Right hindlimb (tissue), 1 donor: Measurements from ENCODE around the gene MICA.
"Not testable (repeated sequence)": the region's sequence is repeated elsewhere in the genome, so short reads cannot be mapped to it uniquely, and the experiment has no call there.

Source experiments
- DNase-seq: peaks from one replicate; pipeline ENCODE4 v3.0.0-alpha.2; 2018

MICA gene

DNA sequence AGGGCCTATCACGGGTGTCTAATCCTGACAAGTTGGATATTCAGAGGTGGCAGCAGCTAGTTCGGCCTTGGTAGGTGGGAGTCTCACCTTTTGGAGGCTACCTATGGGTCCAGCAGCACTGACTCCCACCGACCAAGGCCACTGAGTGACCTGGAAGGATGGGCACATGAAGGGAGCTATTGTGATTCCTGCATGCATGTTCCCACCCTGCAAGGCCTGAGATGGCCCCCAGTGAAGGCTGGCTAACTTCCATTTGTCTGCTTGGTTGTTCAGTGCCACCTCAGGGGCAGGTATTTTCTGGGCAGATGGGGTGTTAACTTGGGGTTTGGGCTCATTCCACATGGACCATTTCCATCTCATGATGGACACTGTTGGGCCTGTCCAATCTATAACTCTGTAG lies 18.4 kb upstream of the MICA start:
- no peak for DNase-seq

DNA sequence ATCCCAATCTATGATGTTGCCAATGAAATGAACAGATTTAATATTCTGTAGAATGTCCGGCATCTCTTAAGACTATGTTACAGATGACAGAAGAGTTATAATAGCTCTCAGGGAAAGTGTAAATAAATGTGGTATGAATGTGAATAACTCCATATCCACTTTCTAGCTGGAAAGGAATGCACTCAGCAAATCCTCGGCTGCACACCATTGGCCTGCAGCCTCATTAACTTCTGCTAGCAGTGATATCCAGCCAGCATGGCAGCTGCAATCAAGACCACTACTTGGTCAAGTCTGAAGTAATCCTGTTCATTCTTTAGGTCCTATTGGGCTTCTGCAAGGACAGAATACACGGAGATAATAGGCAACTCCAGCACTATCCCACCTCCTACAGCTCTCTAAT lies 17.3 kb upstream of the MICA start:
- no peak for DNase-seq

DNA sequence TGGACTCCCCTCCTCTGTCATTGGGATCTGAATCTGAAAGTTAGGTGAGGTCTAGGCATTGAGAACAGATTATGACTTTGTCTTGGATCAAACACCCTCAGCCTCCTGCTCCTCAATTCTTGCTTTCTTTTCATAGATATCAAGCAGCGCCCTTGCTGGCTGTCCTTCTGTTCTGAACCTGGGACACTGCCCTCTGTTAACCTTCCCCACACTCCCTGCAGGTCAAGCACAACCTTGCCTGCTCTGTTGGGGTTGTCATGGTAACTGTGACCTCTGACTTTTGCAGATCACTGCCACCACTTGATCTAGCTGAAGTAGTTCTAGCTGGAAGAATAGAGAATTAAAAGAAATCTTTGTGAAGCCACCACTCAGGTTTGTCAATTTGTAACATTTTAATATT lies 16.4 kb upstream of the MICA start:
- no peak for DNase-seq

DNA sequence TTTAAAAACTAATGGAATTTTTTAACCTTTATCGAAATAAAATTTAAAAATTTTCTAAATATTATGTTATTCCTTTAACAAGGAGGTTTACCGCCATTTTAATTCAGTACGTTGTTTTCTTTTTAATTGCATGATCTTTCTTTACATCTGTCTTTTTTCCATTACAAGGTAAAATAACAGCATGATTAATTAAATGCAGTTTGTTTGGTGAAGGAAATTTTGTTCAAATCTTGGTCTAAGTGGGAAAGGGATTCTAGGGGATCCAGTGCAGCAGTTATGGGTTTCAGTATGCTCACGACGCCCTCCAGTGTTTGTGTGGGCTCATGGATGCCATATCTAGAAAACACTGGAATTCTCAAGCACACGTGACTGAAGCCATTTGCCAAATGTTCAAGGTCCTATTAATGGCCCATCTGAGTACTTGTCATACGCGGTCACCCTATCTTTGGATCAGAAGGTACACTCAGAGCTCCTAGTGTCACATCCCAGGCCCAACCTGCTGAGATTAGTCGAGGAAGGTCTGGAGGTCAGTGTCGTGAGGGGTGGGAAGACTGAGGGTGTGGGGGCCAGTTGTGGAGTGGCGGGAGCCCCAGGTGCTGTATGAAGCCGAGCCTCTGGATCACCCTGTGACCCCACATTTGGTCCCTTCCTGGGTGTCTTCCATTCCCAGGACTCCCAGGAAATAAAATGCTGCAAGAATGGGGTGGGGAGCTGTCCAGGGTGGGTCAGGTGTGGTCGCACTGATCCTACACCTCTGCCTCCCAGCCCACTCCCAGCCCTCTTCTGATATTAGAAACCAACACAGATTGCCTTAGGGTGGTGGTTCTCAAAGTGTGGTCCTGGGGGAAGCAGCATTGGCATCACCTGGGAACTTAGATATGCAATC lies 14.2 kb upstream of the MICA start:
- not testable (repeated sequence) for DNase-seq

DNA sequence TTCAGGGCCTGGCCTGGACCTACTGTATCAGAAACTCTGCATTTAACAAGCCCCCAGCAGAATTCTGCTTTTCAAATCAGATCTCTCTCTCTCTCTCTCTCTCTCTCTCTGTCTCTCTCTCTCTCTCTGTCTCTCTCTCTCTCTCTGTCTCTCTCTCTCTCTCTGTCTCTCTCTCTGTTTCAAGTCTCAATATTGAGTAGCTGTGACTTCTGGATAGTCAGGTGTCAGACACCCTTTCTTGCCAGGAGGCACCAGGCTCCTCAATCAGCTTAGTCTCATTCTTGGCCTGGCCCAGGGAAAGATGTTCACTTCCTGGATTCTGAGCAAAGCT lies 13.6 kb upstream of the MICA start:
- not testable (repeated sequence) for DNase-seq

DNA sequence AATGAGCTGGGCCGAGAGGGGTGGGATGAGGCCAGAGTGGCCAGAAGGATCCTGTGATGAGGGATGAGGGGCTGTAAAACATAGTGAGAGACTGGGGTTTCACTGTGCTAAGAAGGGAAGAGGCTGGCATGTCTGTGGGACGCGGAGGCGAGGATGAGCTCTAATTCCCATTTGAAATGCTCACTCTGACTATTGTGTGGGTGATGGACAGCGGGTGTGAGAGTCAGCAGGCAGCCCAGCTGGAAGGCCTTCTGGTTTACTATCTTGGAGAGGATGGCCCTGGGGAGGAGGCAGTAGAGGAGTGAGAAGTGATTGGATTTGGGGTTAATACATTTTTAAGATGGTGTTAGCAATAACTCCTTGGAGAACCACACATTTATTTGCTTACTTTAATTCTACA lies 9.5 kb upstream of the MICA start:
- DNase-seq = no peak

DNA sequence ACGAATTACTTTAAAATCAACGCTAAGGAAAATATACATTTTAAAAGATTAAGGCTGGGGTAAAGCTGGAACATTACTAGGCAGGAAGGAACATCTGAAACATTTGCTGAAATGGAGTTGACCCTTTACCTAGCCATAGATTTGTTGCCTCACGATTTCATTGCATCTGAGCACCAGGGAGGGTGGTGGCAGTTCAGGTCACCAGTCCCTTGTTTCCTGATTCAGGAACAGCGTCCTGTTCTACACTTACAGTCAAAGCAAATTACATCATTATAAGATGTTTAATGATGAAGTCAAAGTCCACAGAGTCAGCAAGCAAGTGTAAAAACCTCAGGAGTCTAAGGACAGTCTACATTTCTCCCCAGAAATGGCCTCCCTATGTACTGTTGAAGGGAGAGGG lies 9.0 kb upstream of the MICA start:
- DNase-seq = no peak

DNA sequence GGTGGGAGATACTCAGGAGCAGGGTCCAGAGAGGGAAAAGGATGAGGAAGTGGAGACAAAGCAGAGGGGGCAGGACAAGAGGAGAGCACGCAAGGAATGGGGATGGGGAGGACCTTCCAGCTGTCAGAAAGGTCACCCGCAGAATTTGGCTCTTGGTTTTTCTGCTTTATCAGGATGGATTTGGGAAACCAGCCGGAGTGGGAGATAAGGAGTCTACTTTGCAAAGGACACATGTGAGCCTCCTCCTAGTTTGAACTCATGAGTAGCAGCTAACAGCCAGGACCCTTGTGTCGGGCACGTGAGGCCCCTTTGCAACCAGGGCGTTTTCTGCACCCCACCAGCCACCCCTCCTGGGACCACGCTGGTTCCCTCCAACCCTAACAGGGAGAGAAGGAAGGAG lies 7.6 kb upstream of the MICA start:
- DNase-seq = no peak

DNA sequence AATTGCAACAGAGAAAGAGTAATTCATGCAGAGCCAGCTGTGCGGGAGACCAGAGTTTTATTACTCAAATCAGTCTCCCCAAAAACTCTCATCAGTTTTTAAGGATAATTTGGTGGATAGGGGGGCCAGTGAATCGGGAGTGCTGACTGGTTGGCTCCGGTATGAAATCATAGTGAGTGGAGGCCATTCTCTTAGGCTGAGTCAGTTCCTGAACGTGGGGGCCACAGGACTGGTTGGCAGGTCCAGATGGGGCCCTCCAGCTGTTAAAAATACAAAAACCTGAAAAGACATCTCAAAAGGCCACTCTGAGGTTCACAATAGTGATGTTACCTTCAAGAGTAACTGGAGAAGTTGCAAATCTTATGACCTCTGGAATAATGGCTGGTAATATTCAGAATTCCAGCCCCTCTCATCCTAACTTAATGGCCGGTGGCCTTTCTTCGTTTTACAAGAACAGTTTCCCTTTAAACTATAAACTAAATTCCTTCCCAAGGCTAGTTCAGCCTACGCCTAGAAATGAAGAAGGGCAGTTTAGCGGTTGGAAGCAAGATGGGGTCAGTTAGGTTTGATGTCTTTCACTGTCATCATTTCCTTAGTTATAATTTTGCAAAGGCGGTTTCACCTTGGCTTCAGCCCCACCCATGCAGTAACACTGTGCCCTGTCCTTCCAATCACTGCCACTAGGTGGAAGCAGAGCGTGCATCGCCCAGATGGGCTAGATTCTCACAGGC lies 6.8 kb upstream of the MICA start:
- DNase-seq = peak; percentile 83

DNA sequence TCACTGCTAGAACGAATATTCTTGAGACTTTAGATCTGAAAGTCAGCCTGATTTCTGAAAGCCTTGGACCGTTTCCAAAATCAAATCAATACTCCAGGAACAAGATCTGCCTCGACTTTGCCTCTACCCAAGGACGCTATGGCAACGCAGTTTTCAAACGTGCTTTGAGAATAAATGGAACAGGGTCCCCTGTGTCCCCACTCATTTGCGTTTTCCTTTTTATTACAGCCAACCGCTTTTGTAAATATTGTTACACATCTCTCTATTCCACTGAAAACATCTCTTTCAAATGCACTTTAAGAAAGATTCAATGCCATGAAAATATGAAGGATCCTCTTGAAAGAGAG lies 6.3 kb upstream of the MICA start:
- DNase-seq = not testable (repeated sequence)

DNA sequence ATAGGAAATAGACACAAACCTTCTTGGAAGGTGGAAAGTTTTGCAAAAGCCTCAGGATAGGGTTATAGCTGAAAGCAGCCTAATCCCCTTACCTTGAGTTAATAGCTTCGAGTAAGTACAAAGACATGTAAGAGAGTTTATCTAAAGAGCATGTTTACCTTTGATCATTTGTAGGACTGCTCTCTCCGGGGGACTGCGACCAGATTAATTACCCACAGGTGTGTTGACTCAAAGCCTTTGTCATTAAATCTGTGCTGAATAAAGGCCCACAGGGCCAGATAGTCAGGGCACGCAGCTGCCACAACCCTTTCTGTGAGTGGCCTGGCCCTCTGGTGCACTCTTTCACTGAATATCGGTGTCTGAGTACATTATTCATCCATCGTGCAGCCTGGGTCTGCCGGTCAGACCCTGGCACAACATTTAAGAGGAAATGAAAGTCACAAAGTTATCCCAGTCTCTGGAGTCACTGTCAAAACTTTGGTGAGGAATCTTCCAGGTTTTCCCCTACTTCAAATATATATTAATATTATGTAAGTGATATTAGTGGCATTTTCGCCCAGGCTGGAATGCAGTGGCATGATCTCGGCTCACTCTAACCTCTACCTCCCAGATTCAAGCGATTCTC lies 5.4 kb upstream of the MICA start:
- no peak for DNase-seq

DNA sequence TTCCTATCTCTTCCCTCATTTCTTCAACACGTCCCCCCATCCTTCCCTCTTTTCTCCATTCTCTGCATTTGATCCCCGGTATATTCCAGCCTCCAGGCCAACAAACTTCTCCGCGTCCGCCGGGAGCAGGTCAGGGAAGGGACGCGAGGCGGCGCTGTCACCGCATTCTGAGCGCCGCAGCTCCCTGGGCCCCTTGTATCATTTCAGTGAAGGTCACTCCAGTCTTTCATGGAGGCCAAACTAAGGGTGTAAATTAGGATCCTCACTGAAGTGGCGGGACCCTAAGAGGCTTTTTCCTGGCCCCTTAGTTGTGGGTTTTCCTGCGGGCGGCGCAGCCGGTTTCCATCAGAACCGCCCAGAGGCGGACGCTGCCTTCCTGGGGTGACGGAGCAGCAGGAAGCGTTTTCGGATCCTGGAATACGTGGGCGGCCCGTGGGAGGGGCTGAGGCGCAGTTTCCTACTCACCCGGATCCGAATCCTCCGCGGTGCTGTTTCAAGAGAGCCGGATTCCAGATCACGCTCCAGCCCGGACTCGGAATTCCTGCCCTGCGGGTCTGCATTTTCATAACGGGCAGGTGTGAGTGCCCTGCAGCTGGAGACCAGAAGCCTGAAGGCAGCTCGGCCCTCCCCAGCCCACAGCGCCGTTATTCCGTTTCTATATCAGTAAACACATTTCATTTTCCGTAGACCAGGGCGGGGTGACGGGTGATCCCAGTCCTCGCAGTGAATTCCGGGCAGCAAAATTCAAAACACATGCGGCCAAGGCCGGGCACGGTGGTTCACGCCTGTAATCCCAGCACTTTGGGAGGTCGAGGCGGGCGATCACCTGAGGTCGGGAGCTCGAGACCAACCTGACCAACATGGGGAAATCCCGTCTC lies 3.6 kb upstream of the MICA start:
- DNase-seq = peak; percentile 94

DNA sequence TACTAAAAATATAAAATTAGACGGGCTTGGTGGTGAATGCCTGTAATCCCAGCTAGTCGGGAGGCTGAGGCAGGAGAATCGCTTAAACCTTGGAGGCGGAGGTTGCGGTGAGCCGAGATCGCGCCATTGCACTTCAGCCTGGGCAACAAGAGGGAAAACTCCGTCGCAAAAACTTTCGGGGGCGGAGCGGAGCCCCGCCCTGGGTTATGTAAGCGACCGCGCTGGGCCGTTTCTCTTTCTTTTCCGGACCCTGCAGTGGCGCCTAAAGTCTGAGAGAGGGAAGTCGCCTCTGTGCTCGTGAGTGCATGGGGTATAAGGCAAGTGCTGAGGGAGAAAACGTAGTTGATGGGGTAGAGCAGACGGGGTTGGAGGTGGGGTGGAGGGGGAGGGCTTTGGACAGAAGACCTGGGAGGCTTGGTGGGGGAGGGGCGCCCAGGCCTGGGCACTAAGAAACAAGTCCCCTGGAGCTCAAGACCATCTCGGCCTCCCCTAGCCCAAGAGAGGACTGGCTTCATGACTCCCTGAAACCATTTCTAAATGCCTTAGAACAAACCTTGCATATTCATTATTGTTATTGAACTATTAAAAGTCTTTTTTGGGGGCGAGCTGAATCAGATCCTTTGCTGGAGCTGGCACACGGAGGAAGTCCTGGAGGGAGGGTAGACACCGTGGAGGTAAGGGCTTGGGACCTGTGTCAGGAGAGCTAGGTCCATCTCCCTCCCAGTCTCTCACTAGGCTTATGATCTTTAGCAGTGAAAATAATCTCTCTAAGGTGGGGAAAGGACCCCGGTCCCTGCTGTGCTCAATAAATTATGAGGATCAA lies 2.7 kb upstream of the MICA start:
- peak; percentile 88 for DNase-seq

DNA sequence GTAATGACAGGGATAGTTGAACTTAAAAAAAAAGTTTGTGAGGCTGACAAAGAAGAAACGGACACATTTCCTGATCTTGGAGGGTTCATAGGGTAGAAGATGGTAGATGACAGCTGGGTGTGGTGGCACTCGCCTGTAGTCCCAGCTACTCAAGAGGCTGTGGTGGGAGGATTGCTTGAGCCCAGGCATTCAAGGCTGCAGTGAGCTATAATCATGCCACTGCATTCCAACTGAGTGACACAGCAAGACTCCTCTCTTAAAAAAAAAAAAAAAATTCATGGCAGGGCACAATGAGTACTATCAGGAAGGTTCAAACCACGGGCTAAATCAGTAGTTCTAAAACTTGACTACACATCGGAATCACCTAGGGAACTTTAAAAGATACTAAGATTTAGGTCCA lies 2.0 kb upstream of the MICA start:
- no peak for DNase-seq

DNA sequence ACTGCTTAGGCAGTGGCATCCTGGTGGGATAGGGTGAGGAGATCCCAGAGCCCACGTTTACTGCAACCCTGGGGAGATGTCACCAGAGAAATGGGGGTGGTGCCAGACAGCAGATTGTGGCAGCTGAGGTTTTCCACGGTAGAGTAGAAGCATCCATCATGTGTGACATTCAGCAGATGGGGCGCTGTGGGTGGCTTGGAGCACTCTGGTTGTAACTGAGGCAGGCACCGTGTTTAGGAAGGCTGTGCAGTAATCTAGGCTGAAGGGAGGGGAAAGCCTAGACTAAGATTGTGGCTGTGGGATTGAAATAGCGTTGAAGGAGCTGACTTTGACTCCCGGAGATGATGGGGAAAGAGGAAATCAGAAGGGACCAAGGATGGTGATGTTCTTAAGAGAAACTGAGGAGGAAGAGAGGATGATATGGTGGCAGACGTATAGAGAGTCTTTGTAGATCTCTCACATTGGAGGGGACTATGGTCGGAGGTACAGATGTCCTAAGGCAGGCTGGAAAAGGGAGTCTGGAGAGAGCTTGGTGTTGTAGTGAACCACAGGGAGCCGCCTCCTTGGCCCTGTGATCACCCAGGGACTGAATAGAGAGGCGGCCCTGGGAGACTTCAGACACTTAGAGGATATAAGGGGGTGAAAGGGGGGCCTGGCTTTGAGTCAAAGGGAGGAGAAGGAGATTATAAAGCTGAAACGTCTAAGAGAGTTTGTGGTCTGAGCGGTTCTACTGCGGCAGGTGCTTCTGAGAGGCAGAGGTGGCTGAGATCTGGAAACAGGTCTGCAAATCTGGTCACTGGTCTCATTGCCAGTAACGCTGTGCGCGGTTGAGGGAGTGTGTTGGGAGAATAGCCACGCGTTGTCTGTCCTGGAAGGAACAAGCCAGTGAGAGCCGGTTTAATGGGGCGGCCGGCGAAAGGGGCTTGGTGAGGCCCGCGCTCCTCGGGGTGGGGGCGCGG lies 792 bp upstream of the MICA start:
- no peak for DNase-seq

DNA sequence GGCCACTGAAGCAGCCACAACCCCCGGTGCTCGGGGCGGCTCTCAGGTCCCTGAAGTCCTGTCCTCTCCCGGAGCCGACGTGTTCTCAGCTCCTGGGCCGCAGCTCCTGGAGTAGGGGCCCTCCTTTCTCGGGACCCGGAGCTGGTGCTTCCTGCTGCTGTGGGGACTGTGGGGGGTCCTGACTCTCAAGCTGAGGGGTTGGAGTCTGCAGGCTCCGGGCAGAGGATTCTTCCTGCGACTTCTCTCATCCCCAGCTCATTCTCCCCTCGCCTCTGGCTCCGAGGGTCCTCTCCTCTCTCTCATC lies 618 bp downstream of the MICA start:
- DNase-seq = not testable (repeated sequence)

DNA sequence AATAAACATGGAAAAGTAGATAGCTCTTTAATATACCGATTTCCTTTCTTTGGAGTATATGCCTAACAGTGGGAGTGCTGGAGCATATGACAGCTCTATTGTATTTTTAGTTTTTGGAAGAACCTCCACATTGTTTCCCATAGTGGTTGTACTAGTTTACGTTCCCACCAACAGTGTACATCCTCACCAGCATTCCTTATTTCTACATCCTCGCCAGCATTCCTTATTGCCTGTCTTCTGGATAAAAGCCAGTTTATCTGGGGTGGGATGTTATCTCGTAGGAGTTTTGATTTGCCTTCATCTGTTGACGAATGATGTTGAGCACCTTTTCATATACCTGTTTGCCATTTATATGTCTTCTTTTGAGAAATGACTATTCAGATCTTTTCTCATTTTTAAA lies 2.6 kb downstream of the MICA start:
- no peak for DNase-seq

DNA sequence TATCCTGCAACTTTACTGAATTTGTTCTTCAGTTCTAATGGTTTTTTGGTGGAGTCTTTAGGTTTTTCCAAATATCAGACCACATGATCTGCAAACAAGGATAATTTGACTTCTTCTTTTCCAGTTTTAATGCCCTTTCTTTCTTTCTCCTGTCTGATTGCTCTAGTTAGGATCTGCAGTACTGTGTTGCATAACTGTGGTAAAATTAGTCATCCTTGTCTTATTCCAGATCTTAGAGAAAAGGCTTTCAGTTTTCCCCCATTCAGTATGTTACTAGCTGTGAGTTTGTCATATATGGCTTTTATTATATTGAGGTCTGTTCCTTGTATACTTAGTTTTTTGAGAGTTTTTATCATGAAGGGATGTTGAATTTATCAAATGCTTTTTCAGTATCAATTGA lies 4.3 kb downstream of the MICA start:
- DNase-seq = no peak

DNA sequence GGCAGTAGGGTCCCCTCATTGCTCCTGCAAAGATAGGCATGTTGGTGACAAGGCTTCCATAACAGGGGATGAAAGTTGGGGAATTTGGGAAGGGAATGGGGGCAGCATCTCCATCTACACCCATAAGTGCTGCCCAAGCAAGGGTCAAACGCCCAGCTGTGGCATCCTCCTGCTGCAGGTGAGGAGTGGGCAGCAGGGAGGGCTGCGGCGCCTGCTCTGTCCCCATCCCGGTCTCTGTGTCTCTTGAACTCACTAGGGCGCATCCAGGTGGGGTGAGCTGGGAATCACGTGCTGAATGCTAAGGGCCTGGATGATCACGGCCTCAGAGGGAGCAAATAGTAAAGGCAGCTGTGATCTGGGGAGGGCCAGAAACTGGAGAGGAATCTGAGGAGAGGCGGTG lies 9.1 kb downstream of the MICA start:
- DNase-seq = no peak

DNA sequence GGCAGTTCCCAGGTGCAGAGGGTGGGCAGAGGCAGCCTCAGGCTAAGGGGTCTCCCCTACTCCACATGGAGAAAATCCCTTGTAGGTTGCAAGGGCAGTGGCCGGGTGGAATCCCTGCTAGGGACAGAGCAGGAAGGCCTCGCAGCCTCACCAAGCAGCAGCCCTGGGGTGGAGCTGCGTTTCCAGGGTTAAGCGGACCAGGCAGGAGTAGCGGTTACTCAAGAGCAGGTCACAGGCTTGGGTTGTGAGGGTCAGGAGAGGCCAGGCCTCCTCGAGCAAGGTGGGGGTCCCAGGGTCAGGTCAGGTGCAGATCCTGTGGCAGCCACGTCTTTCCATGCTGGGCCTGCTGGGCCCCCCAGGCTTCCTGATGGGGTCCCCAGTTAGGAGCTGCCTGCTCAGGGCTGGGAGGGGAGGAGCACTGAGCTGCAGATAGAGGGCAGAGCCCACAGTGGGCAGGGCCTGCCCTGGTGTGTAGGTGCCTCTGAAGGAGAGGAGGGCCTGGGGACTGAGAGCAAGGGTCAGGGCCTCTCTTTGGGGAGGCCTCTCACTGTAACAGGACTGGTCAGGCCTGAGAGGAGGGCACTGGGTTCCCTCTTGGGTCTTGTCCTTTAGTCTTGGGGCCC lies 10.9 kb downstream of the MICA start:
- not testable (repeated sequence) for DNase-seq

DNA sequence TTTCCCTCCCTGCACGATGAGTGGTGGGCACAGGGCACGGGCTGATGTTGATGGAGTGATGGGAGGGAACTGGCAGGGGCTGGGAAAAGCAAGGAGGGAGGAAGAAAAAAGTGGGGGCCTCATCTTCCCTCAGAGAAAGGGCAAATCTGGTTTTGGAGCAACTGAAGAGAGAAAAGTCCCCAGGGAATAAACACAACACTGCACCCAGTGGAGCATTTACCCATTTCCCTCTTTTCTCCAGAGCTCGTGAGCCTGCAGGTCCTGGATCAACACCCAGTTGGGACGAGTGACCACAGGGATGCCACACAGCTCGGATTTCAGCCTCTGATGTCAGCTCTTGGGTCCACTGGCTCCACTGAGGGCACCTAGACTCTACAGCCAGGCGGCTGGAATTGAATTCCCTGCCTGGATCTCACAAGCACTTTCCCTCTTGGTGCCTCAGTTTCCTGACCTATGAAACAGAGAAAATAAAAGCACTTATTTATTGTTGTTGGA lies 11.4 kb downstream of the MICA start:
- DNase-seq = no peak
